Anterior cingulate cortex (tissue), 58 donors: Measurements from ENCODE around the gene FERMT3.
"Not testable (repeated sequence)": the region's sequence is repeated elsewhere in the genome, so short reads cannot be mapped to it uniquely, and the experiment has no call there.

Source experiments
- DNase-seq, 58 donors: peaks; one replicate each; lab custom pipeline; 2025; lab: John Stamatoyannopoulos, UW

The FERMT3 gene

GRCh38 chr11:64206457-64207255 is at the start of gene FERMT3:
FERMT3 (plus strand) TSS chr11:64206721; CDS start chr11:64207365, 644 bp downstream.
- DNase-seq, result peak in 5 of 58 donors; percentile 16 to 29 (median 26)

- DNase-seq, result no peak
Observed at GRCh38 chr11:64157631-64158394, 48.7 kb upstream of the FERMT3 start.

GRCh38 chr11:64161037-64161436 is 45.5 kb upstream of the FERMT3 start:
- DNase-seq, result no peak

GRCh38 chr11:64162769-64163168 is 43.8 kb upstream of the FERMT3 start:
- DNase-seq, result not testable (repeated sequence)

GRCh38 chr11:64163951-64164350 is 42.6 kb upstream of the FERMT3 start:
- DNase-seq, result no peak

GRCh38 chr11:64164392-64165312 is 41.9 kb upstream of the FERMT3 start:
- DNase-seq, result no peak

- DNase-seq, result no peak
Observed at GRCh38 chr11:64165481-64165841, 41.1 kb upstream of the FERMT3 start.

- DNase-seq, result peak in 55 of 58 donors; percentile 11 to 86 (median 65)
Observed at GRCh38 chr11:64165842-64166635, 40.5 kb upstream of the FERMT3 start, which contains the start of gene MACROD1. MACROD1 (minus strand) TSS chr11:64166113; CDS start chr11:64165994, 119 bp downstream.

- DNase-seq, result no peak
Observed at GRCh38 chr11:64170419-64170818, 36.1 kb upstream of the FERMT3 start.

- DNase-seq, result no peak
Observed at GRCh38 chr11:64173616-64174355, 32.7 kb upstream of the FERMT3 start.

- DNase-seq, result peak in 1 of 58 donors; percentile 24
Observed at GRCh38 chr11:64176751-64177150, 29.8 kb upstream of the FERMT3 start.

GRCh38 chr11:64178203-64178602 is 28.3 kb upstream of the FERMT3 start:
- no peak for DNase-seq

- no peak for DNase-seq
Observed at GRCh38 chr11:64178951-64179639, 27.4 kb upstream of the FERMT3 start.

- peak in 2 of 58 donors; percentile 21 to 31 for DNase-seq
Observed at GRCh38 chr11:64180891-64181290, 25.6 kb upstream of the FERMT3 start.

GRCh38 chr11:64181506-64182411 is 24.8 kb upstream of the FERMT3 start:
- DNase-seq, result peak in 56 of 58 donors; percentile 32 to 96 (median 86)

GRCh38 chr11:64183890-64184289 is 22.6 kb upstream of the FERMT3 start:
- DNase-seq, result no peak

GRCh38 chr11:64185175-64185692 is 21.3 kb upstream of the FERMT3 start:
- peak in 51 of 58 donors; percentile 71 to 98 (median 88) for DNase-seq
